GM10248 (cell line): ENCODE results near the gene RASAL2.

Experiments
- CTCF ChIA-PET: fragments of 300-600 bp; sonication (Branson Sonifier 250); formaldehyde crosslinking; extraction: SDS; loops from one replicate; lab custom pipeline; 2021; ENCODE audit warnings: antibody characterized with exemption; lab: Yijun Ruan, JAX
- POLR2A ChIA-PET: fragments of 350-650 bp; sonication (Branson Sonifier 250); formaldehyde crosslinking; extraction: SDS; loops from one replicate; lab custom pipeline; 2020; ENCODE audit warnings: antibody characterized with exemption; lab: Yijun Ruan, JAX
- DNase-seq: peaks from one replicate; pipeline ENCODE4 v3.0.0; 2012; ENCODE audit errors: extremely low spot score
- TF ChIP-seq, protein P1 (sequence below): IDR thresholded peaks from 2 replicates; pipeline ENCODE4 v1.5.1; 2012; ENCODE audit warnings: mild to moderate bottlenecking, low read depth; ENCODE audit errors: extremely low read depth, missing control alignments, control extremely low read depth

RASAL2 gene

GRCh38 chr1:178209935-178210334 lies 116.0 kb downstream of the RASAL2 start:
- CTCF ChIA-PET = interaction anchor here (1.4 to 1.7 kb wide), 3 partner anchors 9 to 46 kb away, joined by 3 to 5 read pairs (median 4); no protein-coding TSS in a partner anchor
- DNase-seq = no peak
- POLR2A ChIA-PET = no interaction called here
- TF ChIP-seq, protein P1, sequence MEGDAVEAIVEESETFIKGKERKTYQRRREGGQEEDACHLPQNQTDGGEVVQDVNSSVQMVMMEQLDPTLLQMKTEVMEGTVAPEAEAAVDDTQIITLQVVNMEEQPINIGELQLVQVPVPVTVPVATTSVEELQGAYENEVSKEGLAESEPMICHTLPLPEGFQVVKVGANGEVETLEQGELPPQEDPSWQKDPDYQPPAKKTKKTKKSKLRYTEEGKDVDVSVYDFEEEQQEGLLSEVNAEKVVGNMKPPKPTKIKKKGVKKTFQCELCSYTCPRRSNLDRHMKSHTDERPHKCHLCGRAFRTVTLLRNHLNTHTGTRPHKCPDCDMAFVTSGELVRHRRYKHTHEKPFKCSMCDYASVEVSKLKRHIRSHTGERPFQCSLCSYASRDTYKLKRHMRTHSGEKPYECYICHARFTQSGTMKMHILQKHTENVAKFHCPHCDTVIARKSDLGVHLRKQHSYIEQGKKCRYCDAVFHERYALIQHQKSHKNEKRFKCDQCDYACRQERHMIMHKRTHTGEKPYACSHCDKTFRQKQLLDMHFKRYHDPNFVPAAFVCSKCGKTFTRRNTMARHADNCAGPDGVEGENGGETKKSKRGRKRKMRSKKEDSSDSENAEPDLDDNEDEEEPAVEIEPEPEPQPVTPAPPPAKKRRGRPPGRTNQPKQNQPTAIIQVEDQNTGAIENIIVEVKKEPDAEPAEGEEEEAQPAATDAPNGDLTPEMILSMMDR = no peak

GRCh38 chr1:178218550-178218949 lies 124.6 kb downstream of the RASAL2 start:
- no peak for DNase-seq
- CTCF ChIA-PET = no interaction called here
- TF ChIP-seq, protein P1 = no peak
- POLR2A ChIA-PET = no interaction called here

DNA sequence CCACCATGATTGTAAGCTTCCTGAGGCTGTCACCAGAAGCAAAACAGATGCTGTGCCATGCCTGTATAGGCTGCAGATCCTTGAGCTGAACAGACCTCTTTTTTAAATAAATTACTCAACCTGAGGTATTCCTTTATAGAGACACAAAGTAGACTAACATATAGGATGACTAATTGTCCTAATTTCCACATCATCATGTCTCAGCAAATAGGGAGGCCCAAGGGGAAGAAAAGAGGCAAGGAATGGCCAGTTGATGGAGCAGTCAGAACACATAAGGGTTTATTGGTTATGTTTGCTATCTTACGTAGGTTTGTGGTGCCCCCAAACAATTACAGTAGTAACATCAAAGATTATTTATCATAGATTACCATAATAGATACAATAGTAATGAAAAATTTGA lies 126.2 kb downstream of the RASAL2 start:
- POLR2A ChIA-PET = no interaction called here
- CTCF ChIA-PET = interaction anchor here (1.6 kb wide), 1 partner anchor 16 kb away, joined by 3 read pairs; no protein-coding TSS in a partner anchor
- TF ChIP-seq, protein P1 = no peak
- no peak for DNase-seq

GRCh38 chr1:178223289-178223688 lies 129.4 kb downstream of the RASAL2 start:
- POLR2A ChIA-PET = no interaction called here
- CTCF ChIA-PET = no interaction called here
- DNase-seq = no peak
- TF ChIP-seq, protein P1 = no peak

GRCh38 chr1:178224358-178224757 lies 130.5 kb downstream of the RASAL2 start:
- TF ChIP-seq, protein P1 = no peak
- POLR2A ChIA-PET = no interaction called here
- no peak for DNase-seq
- CTCF ChIA-PET = interaction anchor here (0.7 kb wide), 1 partner anchor 12 kb away, joined by 3 read pairs; no protein-coding TSS in a partner anchor

DNA sequence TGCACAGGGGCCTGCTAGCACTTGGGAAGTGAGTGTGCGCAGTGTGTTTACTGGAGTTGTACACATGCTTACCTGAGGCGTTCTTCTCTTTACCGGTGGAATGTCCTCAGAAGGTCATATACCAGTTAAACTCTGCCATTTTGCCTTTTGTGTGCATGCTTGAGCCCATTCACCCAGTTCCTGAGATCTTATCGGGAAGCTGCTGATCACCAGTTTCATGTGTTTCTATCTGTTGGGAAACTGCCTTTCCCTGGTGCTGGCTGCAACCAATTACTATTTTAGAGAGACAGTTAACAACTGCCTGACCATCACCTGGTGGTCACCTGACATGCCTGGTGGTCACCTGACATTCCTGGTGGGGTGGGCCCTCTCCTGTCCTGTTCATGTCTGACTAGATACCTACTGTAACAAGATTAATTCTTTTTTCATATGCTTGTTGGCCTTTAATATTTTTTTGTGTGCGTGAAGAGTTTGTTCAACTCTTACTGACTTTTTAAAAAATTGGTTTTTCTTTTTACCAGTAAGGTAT lies 137.0 kb downstream of the RASAL2 start:
- DNase-seq = no peak
- CTCF ChIA-PET = no interaction called here
- POLR2A ChIA-PET = interaction anchor here (0.6 kb wide), 1 partner anchor 427 kb away, joined by 11 read pairs; no protein-coding TSS in a partner anchor
- TF ChIP-seq, protein P1 = no peak
